ENCODE measurements around the gene ODF4.

Gene ODF4, protein sequence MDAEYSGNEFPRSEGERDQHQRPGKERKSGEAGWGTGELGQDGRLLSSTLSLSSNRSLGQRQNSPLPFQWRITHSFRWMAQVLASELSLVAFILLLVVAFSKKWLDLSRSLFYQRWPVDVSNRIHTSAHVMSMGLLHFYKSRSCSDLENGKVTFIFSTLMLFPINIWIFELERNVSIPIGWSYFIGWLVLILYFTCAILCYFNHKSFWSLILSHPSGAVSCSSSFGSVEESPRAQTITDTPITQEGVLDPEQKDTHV

DNA sequence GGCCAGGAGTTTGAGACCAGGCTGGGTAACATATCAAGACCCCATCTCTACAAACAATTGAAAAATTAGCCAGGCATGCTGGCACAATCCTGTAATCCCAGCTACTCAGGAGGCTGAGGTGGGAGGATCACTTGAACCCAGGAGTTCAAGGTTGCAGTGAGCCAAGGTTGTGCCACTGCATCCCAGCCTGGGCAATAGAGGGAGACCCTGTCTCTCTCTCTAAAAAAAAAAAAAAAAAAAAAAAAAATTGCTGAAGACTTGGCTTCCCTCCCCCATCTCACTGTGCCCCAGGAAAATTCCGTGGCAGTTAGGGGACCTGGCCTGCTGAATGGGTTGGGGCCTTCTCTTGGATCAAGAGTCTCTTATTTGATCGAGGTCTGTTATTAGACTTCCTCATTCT lies at the start of gene ODF4:
ODF4 (plus strand) TSS at position 301 of the 400 bp plus-strand sequence. CDS start 212 bp downstream, outside the sequence.
- DNase-seq (ENCODE audit: low read depth in 2 of 2), result no peak

DNA sequence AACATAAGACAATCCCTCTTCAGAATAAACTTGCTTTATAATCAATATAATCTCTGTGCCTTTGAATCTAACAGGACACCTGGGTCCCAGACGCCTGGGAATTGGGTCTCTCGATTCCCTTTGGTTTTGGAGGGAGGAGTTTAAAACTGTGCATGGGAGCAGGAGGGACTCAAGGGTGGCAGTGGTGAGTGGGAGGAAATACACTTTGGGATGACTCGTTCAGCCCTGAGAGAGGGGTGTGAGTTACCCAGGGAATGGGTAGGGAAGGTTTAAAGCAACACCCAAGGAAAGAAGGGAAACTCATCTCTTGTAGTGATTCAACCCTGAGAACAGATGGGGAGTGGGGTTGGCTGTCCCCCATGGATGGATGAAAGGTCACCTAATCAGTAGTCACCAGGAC lies 49.6 kb upstream of the ODF4 start:
- no peak for DNase-seq (ENCODE audit: low read depth in 2 of 2)

DNA sequence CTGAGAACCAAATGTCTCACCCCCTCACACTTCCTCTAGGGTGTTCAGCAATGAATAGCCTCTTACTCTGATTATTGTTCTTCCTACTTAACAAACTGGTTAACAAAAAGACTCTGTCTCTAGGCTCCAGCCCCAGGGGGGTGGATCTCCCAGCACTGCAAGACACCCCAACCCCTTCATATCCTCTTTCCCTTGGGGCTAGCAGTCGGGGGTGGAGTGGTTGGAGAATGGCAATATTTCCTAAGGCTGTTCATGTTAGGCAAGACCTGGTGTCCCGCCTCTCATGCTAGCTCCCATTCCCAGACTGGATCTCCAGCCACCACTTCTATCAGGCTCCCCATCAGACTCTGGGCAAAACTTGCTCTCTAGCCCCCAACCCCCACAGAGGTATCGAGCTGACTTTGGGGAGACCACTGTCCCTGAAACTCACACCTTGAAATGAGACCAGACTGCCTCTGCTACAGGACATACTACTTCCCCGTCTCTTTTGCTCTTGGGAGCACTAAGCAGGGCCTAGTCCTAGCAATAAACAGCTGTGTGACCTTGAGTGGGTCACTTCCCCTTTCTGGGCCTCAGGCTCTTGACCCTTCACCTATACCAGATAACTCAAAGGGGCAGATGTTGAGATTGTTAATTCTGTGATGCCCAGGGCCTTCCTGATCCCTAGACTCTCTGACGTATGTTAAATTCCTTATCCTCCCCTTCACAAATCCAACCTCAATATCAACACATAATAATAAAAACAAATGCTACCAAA lies 46.8 kb upstream of the ODF4 start:
- DNase-seq (ENCODE audit: low read depth in 2 of 2), result no peak

DNA sequence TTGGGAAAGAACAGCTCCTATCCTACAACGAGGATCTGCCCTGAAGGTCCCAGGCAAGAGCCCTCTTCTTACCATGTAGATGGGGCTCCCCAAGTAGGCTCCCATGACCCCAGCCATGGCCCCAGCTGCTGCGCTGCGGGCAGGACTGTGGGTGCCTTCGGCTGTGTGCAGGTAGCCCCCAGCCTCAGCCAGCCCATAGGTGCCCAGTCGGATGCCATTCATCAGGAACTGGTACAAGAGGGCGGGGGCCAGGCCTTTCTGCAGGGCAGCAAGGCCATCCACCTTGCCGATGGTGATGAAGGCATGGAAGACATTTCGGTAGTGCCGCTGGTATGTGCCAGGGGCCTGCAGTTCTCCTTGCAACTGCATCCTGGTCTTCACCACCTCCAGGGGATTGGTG lies 45.3 kb upstream of the ODF4 start:
- DNase-seq (ENCODE audit: low read depth in 2 of 2), result no peak

DNA sequence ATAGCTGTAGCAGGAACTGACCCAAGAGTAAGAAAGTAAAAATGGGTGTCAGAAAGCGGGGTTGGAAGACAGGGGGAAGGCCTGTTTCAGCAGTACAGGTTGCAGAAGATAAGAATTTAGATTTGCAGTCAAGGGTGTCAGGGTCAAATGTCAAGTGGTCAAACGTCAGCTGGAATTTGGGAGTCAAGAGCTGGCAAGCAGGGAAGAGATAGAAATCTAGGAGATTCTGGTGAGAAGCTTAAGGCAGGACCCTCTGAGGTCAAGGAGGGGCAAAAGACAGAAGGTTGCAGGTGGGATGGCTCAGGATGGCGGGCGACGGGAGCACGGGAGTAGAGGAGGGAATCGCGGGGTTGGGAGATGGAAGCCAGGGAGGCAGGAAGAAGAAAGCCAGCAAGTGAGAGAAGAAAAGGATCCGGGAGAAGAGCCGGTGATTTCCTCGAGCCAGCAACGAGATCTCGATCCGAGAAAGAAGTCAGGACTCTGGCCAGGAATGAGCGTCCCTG lies 44.8 kb upstream of the ODF4 start:
- no peak for DNase-seq (ENCODE audit: low read depth in 2 of 2)

DNA sequence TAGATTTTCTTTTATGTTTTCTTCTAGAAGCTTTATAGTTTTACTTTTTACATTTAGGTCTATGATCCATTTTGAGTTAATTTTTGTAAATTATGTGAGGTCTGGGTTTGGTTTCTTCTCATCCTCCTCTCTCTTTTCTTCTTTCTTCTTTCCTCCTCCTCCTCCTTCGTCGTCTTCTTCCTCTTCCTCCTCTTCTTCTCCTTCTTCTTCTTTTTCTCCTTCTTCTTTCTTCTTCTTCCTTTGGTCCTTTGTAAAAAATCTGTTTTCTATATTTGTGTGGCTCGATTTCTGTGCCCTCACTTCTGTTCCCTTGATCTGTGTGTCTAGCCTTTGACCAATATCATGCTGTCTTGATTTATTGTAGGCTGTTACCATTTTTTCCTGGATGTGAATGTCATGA lies 39.4 kb upstream of the ODF4 start:
- no peak for DNase-seq (ENCODE audit: low read depth in 2 of 2)

DNA sequence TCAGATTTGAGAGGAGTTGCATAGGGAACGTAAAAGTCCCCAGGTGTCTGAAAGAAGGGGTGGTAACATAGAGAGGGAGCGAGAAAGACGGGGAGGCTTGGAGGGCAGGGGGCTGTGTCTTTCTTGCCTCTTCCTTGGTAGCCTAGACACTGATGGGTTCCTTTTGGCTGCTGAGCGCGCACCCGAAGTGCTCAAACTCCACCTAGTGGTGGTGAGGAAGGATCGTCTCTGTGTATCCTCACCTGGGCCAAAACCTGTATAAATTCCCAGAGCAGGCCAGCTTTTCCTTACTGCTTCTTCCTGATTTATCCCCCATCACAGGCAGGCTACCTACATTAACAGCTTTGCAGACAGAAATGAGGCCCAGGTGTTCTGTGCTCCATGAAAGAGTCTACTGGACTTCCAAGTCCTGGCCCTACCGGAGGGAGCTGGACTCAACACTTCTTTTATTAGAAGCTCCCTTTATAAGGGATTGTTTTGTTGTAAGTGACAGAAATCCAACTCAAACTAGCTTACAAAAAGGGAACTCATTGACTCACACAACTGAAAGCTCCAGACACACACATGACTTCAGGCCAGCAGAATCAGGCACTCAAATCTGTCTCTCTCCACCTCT lies 38.9 kb upstream of the ODF4 start:
- DNase-seq (ENCODE audit: low read depth in 2 of 2), result peak; percentile 25 to 34

DNA sequence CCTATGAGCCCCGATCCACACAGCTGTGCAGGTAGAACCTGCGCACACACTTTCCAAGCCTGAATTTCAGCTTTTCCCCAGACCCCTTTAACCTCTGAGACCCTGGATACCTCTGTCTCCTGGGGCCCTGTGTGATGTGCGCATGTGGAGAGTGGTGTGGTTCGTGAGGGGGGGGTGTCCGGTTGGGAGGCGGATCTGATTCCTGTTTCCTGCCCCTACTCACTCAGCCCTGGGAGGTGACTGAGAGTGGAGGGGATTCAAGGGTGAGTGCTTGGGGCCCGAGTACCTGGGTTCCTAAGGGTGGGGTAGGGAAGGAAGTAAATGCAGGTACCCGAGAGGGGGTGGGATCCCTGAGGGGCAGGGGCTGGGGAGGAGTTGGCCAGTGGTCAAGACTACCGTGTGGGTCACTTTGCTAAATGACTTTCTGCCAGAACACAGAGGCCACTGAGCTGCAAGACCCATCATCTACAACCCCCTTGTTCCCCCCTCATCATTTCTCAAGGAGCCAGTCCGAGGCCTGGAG lies 29.0 kb upstream of the ODF4 start:
- no peak for DNase-seq (ENCODE audit: low read depth in 2 of 2)

DNA sequence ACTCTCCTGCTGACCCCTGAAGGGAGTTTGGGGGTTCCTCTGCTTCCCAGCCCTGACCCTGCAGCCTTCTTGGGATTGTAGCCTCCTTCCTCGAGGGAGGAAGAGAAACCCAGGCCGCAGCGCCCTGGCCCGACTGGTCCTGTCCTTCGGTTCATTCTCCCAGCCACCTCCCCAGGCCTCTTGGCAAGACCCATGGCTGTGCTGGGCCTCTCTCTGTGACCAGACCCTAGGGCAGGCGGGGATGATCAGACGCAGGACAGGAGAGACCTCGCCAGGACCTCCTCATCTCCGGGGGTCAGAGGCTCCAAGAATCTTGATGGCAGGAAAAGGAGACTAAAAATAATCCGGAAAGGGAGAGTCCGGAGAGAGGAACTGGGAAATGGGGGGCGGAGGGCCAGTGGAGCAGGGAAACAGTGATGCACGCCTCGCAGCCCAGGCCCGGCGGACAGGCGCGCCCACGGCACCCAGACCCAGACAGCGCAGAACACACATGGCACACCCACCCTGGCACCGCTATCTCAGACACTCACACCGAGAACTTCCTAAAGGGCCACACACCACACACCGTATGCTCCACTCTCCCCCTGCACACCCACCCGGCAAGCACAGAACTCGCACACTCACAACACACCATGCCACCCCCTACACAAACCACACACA lies 28.4 kb upstream of the ODF4 start:
- no peak for DNase-seq (ENCODE audit: low read depth in 2 of 2)

DNA sequence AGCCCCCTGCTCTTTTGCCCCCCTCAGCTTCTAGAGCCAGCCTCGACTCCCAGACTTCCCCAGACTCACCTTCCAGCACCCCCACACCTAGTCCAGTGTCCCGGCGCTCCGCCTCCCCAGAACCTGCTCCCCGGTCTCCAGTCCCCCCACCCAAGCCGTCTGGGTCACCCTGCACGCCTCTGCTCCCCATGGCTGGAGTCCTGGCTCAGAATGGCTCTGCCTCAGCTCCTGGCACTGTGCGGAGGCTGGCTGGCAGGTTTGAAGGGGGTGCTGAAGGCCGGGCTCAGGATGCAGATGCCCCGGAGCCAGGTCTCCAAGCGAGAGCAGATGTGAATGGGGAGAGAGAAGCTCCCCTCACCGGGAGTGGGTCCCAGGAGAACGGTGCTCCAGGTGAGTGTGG lies 27.4 kb upstream of the ODF4 start:
- DNase-seq (ENCODE audit: low read depth in 2 of 2), result no peak

DNA sequence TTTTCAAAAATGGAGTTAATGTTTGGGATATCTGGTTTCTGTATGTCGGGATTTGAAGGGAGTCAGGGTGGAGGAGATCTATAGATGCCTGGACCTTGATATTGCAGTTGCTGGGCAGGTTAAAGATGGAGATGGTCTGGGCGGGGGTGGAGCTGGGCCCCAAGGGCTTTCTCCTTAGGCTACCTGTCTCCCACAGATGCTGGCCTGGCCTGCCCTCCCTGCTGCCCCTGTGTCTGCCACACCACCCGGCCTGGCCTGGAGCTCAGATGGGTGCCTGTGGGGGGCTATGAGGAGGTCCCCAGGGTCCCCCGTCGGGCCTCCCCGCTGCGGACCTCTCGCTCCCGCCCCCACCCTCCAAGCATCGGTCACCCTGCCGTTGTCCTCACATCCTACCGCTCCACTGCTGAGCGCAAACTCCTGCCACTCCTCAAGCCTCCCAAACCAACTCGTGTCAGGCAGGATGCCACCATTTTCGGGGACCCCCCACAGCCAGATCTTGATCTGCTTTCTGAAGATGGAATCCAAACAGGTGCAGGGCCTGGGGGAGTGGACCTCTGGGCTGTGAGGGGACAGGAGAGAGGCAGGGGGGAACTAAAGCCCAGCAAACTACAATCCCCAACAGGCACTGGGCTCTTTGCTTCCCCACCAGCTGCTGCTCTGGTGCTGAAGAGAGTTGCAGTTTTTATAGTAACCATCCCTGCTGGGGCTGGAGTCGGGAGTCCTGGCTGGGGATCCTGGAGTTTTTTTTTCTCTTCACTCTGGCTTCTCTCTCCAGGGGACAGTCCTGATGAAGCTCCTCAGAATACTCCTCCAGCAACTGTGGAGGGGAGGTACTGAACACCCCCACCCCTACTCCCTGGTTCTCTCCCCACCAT lies 26.7 kb upstream of the ODF4 start:
- no peak for DNase-seq (ENCODE audit: low read depth in 2 of 2)

DNA sequence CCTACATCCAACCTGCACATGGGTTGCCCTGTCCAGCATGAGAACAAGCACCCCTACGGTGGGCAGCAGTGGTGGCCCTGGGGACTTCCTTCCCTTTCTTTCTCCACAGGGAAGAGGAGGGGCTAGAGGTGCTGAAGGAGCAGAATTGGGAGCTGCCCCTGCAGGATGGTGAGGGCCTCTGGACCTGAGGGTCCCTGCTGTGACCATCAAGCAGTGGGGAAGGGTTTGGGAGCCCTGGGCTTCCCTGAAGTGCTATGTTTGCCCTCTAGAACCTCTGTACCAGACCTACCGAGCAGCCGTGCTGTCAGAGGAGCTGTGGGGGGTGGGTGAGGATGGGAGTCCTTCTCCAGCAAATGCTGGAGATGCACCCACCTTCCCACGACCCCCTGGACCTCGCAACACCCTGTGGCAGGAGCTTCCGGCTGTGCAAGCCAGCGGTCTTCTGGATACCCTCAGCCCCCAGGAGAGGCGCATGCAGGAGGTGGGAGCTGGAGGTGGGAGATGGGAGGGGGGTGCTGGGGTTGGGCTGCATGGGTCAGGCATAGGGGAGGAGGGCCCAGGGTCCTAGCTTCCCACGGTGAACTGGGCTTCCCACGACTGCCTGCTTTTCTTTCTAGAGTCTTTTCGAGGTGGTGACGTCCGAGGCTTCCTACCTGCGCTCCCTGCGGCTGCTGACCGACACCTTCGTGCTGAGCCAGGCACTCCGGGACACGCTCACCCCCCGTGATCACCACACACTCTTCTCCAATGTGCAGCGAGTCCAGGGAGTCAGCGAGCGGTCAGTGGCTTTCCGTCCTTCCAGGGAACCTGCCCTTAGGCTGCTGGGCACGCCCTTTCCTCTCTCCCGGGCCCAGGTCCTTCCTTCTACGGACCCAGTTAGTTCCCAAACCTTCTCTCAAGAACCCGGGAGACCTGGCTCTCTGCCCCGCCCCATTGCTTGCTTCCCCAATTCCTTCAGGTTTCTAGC lies 24.6 kb upstream of the ODF4 start:
- DNase-seq (ENCODE audit: low read depth in 2 of 2), result no peak

DNA sequence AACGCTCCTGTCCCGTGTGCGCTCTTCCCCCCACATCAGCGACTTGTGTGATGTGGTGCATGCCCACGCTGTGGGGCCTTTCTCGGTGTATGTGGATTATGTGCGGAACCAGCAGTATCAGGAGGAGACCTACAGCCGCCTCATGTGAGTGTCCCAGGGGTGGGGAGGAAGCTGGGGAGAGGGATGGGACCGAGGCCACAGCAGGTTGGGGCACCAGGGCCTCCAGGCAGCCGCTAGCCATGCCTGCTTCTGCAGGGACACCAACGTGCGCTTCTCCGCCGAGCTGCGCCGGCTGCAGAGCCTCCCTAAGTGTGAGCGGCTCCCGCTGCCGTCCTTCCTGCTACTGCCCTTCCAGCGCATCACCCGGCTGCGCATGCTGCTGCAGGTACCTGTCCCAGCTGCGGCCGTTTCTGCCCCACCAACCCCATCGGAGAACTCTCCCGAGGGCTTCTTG lies 23.8 kb upstream of the ODF4 start:
- DNase-seq (ENCODE audit: low read depth in 2 of 2), result no peak

DNA sequence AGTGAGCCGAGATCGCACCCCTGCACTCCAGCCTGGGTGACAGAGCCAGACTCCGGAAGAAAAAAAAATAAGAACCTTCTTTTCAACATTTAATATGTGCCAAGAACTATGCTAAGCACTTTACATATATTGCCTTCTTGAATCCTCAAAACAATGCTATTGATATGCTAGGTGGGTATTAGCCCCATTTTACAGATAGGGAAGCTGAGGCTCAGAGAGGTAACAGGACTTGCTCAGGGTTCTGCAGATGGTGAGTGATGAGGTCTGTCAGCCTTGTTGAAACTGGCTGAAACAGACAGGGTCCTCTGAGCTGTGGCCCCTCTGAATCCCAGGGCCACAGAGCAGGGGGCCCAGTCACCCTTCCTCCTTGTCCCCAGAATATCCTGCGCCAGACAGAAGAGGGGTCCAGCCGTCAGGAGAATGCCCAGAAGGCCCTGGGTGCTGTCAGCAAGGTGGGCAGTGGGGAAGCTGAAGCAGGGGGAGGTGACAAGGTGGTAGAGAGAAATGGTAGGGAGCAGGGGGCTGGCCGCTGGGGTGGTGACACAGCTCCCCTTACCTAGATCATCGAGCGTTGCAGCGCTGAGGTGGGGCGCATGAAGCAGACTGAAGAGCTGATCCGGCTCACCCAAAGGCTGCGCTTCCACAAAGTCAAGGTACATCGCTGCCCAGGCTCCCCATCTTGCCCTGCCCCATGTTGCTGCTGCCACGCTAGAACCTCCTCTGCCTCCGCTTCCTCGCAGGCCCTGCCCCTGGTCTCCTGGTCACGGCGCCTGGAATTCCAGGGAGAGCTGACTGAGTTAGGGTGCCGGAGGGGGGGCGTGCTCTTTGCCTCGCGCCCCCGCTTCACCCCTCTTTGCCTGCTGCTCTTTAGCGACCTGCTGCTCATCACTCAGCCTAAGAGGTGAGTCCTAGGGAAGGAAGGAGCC lies 21.4 kb upstream of the ODF4 start:
- no peak for DNase-seq (ENCODE audit: low read depth in 2 of 2)

DNA sequence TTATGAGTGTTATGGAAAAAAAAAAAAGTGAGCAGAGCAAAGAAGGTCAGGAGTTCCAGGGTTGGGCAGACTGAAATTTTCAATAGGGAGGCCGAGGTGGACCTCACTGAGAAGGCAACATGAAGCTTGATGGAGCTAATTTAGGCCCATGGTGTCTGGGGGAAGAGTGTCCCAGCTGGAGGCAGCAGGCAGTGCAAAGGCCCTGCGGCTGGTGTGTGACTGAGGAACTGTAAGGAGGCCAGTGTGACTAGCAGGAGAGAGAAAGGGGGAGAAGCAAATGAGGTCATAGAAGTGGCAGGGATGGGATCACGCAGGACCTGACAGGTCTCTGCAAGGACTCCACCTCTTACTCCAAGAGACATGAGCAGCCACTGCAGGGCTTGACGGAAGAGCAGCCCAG lies 19.4 kb upstream of the ODF4 start:
- DNase-seq (ENCODE audit: low read depth in 2 of 2), result no peak

DNA sequence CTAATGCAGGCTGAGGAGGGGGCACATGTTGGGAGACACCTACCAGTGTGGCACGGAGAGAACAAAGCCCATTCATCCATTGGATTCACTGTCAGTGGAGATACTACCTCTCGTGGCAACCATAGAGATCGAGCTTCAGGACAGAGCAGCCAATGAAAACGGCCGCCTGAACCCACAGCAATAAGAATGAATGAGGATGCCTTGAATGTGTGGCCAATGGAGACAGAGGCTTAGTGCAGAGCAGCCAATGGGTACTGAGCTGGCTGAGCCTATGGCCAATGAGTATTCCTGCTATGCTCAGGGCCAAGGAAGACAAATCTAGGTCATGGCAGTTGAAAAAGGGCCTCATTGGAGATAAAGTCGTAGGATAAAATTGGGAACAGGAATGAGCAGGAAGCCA lies 18.6 kb upstream of the ODF4 start:
- no peak for DNase-seq (ENCODE audit: low read depth in 2 of 2)

DNA sequence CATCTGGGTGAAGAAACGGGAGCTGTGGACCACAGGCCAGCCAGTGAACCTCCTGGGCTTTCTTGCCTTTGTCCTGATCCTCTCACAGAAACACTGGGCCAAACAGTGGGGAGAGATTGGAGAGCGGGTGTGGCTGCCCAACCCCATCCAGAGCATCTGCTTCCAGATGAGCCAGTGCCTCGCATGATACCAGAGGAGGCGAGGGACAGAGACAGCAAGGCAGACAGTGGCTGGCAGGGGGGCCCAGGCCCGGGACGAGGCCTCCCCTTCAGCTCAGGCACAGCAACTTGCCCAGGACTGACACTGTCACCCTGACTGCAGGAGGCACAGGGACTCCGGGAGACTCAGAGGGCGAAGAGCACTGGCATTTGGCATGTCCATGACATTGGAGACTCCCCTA lies 17.6 kb upstream of the ODF4 start:
- no peak for DNase-seq (ENCODE audit: low read depth in 2 of 2)

DNA sequence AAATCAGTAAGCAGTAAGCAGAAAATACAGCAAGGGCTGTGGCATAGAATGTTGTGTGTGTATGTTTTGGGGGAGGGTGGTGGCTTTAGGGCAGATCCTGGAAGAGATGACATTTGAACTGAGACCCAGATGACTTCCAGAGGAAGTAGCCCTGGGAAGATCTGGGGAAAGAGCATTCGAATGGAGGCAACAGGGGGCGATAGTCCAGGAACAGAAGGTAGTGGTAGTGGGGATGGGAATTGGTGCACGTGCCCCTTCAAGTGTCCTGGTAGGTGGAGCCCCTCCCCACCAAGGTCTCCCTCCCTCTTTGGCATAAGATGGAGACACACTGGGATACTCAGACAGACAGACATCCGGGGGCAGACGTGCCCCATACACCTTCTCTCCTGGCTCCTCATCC lies 15.5 kb upstream of the ODF4 start:
- DNase-seq (ENCODE audit: low read depth in 2 of 2), result no peak

DNA sequence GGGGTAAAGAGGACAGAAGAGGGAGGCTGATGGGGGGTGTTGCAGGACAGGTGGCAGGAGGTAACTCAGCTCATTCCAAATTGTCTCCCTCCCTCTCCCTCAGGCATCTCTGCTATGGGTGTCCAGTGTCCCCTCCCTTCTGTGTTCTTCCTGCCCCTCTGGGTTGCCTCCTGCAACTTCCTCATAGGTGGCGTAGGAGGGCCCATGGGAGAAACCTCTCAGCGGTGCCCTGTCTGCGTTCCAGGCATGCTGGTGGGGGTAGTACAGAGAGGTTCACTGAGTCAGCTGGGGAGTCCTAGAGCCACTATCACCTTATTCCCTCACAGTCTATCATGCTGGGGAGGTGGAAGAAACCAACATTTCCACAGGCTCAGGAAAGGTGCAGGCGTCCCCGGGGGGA lies 14.7 kb upstream of the ODF4 start:
- no peak for DNase-seq (ENCODE audit: low read depth in 2 of 2)

All from activated CD4-positive, alpha-beta T cell treated with anti-CD3 and anti-CD28 coated beads for 24 hours (primary cell).